Cardiac muscle cell (in vitro differentiated cells and primary cell): ENCODE measurements around the gene MOG. TPM values are rescaled to one million over a fixed set of nuclear protein-coding genes. Genes with fewer than 3 reads are reported as not detected.
A peak's percentile ranks its signal among the peaks of the same experiment; 100 is the strongest.
"Not testable (repeated sequence)": the region's sequence is repeated elsewhere in the genome, so short reads cannot be mapped to it uniquely, and the experiment has no call there.

Source experiments
- DNase-seq, 2 donors: peaks; one replicate each; pipeline versions ENCODE4 v3.0.0 to v3.0.0-alpha.2; 2010 to 2017; ENCODE audit warnings: low read depth in 1 of 2, low spot score in 1 of 2
- H3K27ac ChIP-seq: fragments of 200-600 bp; sonication (generic); 2 replicates; pipeline ENCODE4 v1.5.1; 2016
- H3K27me3 ChIP-seq: fragments of 200-600 bp; sonication (generic); 2 replicates; pipeline ENCODE4 v1.6.0; 2016; ENCODE audit warnings: control low read depth
- H3K36me3 ChIP-seq: fragments of 200-600 bp; sonication (generic); 2 replicates; pipeline ENCODE4 v1.5.1; 2016; ENCODE audit warnings: control low read depth
- H3K4me1 ChIP-seq: fragments of 200-600 bp; sonication (generic); 2 replicates; pipeline ENCODE4 v1.8.1; 2017; ENCODE audit warnings: low read depth, mild to moderate bottlenecking, mixed run types
- H3K4me3 ChIP-seq: fragments of 200-600 bp; sonication (generic); 2 replicates; pipeline ENCODE4 v1.5.1; 2016; ENCODE audit warnings: mild to moderate bottlenecking
- H3K9me3 ChIP-seq: fragments of 200-600 bp; sonication (generic); 2 replicates; pipeline ENCODE4 v1.5.1; 2017; ENCODE audit warnings: low read depth, mild to moderate bottlenecking, control low read depth
- polyA plus RNA-seq: library from polyadenylated mRNA; unstranded; fragments of >200 nt; fragmentation: Nextera tagmentation; extraction: Ambion mirVana; gene quantifications from 2 replicates; pipeline ENCODE4 v1.2.1, GENCODE V29; 2016
- total RNA-seq: library from RNA; depleted of rRNA; stranded (reverse); fragments of >200 nt; gene quantifications from 2 replicates; pipeline ENCODE4 v1.2.3, GENCODE V29; 2016
- TF ChIP-seq, protein P1 (sequence below): IDR thresholded peaks from 2 replicates; pipeline ENCODE4 v1.5.1; 2012; ENCODE audit warnings: low read depth, mild to moderate bottlenecking, low read length

MOG gene
- total and polyA plus RNA-seq, 2 experiments from 2014 or later, result 1.8 to 2.4 TPM

DNA sequence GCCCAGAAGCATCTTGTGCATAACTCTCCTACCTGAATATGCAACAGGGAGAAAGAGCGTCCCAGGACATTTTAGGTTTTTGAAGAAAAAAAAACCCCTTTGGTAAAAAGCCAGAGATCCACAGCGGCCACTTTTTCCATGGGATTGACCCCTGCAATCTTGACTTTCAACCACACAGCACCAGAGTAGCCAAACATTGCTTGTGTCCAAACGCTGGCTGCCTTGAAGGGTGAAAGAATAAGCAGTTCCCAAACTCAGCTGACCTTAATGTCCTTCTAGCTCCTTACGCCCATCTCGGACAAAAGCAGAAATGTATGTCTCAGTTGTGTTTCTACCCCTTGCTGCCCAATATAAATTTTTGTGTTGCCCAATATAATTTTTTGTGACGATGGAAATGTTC lies 1.2 kb upstream of the MOG start:
- DNase-seq, result no peak
- Histone ChIP-seq H3K9me3 (no peaks in the 10 kb centered on the region), H3K36me3 (no peaks in the 10 kb centered on the region), H3K4me1 (peaks cover 45% of the 10 kb centered on the region), H3K27me3 (no peaks in the 10 kb centered on the region), H3K4me3 (no peak overlapping the region), H3K27ac (peak overlapping the region; percentile 99)
- TF ChIP-seq, protein P1, sequence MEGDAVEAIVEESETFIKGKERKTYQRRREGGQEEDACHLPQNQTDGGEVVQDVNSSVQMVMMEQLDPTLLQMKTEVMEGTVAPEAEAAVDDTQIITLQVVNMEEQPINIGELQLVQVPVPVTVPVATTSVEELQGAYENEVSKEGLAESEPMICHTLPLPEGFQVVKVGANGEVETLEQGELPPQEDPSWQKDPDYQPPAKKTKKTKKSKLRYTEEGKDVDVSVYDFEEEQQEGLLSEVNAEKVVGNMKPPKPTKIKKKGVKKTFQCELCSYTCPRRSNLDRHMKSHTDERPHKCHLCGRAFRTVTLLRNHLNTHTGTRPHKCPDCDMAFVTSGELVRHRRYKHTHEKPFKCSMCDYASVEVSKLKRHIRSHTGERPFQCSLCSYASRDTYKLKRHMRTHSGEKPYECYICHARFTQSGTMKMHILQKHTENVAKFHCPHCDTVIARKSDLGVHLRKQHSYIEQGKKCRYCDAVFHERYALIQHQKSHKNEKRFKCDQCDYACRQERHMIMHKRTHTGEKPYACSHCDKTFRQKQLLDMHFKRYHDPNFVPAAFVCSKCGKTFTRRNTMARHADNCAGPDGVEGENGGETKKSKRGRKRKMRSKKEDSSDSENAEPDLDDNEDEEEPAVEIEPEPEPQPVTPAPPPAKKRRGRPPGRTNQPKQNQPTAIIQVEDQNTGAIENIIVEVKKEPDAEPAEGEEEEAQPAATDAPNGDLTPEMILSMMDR, result no peak

DNA sequence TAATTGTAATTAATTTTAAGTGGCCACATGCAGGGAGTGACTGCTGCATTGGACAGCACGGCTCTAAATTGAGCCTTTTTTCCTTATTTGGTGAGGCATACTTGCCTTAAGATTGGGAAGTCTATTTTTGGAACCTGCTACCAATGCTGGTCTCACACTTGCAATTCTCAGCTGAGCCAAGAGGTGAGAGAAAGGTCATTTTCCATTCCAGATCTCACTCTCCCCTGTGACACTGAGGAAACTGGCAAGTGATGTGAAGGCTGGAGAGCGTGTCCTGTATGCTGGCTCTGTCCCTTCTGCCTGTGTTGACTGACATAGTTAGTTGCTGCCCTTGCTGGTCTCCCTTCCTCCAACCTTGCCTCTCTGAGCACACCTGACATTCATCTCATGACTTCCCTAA lies 735 bp upstream of the MOG start:
- TF ChIP-seq, protein P1, result no peak
- Histone ChIP-seq H3K36me3 (no peaks in the 10 kb centered on the region), H3K27ac (peak overlapping the region; percentile 99), H3K4me3 (no peak overlapping the region), H3K4me1 (peaks cover 45% of the 10 kb centered on the region), H3K27me3 (no peaks in the 10 kb centered on the region), H3K9me3 (no peaks in the 10 kb centered on the region)
- DNase-seq, result peak; percentile 15 to 88

DNA sequence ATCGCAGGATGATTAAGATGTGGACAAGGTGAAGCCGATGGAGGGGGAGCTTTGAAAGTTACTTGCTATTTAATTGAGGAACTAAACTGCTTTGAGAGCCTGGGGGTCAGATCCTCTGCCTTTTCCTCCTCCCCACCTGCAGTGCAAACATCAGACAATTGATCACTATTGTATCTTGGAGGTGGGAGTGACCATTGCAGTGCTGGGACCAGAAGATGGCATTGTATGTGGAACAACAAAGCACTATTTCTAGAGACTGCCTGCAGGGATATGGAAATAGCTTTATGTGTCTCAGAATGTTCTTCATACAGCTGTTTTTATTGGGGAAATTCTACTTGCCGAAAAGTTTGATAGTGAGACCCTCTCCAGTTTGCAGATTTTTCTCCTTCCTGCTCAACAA lies 4.2 kb downstream of the MOG start:
- Histone ChIP-seq H3K27me3 (no peaks in the 10 kb centered on the region), H3K4me1 (peaks cover 26% of the 10 kb centered on the region), H3K36me3 (no peaks in the 10 kb centered on the region), H3K27ac (peak overlapping the region; percentile 50), H3K9me3 (no peaks in the 10 kb centered on the region), H3K4me3 (no peak overlapping the region)
- TF ChIP-seq, protein P1, result no peak
- no peak for DNase-seq

DNA sequence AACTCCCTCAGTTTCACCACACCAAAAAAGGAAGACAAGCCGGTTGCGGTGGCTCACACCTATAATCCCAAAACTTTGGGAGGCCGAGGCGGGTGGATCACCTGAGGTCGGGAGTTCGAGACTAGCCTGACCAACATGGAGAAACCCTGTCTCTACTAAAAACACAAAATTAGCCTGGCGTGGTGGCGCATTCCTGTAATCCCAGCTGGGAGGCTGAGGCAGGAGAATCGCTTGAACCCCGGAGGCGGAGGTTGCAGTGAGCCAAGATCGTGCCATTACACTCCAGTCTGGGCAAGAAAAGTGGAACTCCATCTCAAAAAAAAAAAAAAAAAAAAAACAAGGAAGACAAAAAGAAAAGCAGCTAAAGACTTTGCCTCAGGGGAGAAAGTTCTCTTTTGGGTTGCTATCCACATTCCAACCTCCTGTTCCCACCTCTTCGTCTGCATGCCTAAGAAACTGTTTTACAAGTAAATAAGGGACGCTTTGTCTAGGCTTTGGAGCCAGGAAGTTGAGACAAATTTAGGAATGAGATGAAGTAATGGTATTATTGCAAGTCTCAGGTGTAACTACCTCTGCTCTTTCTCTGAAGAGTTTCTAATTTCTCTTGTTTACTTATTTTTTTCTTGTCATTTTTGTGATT lies 4.7 kb downstream of the MOG start:
- not testable (repeated sequence) for H3K9me3 ChIP-seq, H3K27me3 ChIP-seq, H3K36me3 ChIP-seq, H3K4me3 ChIP-seq, DNase-seq
- peak overlapping the region; percentile 50 for H3K27ac ChIP-seq
- peaks cover 26% of the 10 kb centered on the region for H3K4me1 ChIP-seq

DNA sequence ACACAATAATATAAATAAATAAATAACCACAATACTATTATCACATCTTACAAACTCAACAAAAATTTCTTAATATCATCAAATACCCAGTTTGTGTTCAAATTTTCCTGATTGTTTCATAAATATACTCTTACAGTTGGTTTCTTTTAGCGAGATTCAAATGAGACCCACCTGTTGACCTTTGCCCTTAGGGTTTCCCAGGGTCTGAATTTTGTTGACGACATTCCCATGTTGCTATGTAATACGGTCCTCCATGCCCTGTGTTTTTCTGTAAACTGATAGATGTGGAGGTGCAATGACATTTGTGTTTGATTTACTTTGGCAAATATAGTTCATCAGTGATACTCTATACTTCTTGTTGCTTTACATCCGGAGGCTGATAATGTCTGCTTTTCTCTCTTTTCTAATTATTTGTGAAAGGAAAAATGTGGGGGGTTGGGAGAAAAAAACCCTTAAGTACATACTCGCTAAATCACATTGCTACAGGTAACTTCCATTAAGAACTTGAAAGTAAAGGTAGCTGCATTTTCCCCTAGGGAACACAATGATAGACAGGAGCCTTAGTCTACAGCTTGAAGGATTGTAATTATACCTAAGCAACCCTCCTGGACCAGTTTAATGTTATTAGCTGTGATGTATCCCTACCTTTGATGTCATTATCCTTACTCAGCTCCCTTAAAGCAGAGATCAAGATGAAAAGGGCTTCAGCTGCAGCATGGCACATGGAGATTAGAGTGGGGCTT lies 6.6 kb downstream of the MOG start:
- Histone ChIP-seq H3K9me3 (no peaks in the 10 kb centered on the region), H3K4me1 (peaks cover 34% of the 10 kb centered on the region), H3K27ac (peak overlapping the region; percentile 51), H3K36me3 (no peaks in the 10 kb centered on the region), H3K4me3 (no peak overlapping the region), H3K27me3 (no peaks in the 10 kb centered on the region)
- TF ChIP-seq, protein P1, result no peak
- no peak for DNase-seq
